GM12801 (cell line): Measurements from ENCODE around the gene COL8A1.

Experiments
- CTCF ChIP-seq: IDR thresholded peaks from one replicate; pipeline ENCODE4 v1.5.1; 2011; ENCODE audit warnings: control low read depth; ENCODE audit not compliant: insufficient read length; ENCODE audit errors: extremely low read depth

Gene COL8A1

GRCh38 chr3:99760629-99761028, 122.2 kb downstream of the COL8A1 start:
- TF ChIP-seq CTCF: no peak

- no peak for TF ChIP-seq CTCF
Measured at GRCh38 chr3:99761415-99762165, 123.2 kb downstream of the COL8A1 start.

GRCh38 chr3:99762901-99763300, 124.5 kb downstream of the COL8A1 start:
- TF ChIP-seq CTCF: no peak

GRCh38 chr3:99764377-99764776, 126.0 kb downstream of the COL8A1 start:
- TF ChIP-seq CTCF: no peak

GRCh38 chr3:99765042-99765942, 126.9 kb downstream of the COL8A1 start:
- TF ChIP-seq CTCF: no peak

- TF ChIP-seq CTCF: no peak
Measured at GRCh38 chr3:99767291-99767690, 128.9 kb downstream of the COL8A1 start.

GRCh38 chr3:99768126-99768525, 129.7 kb downstream of the COL8A1 start:
- TF ChIP-seq CTCF: no peak
